Nephron (organoid): ENCODE results near the gene PPFIBP1.
A peak's percentile ranks its signal among the peaks of the same experiment; 100 is the strongest.

ENCODE experiments used
- H3K27ac Mint-ChIP-seq, 3 experiments: 2 replicates each; pipeline ENCODE4 v1.8.0; 2020; ENCODE audit warnings: mixed read lengths in 3 of 3, mild to moderate bottlenecking in 2 of 3, moderate library complexity in 1 of 3
- H3K27me3 Mint-ChIP-seq: 2 replicates; pipeline ENCODE4 v1.8.0; 2021; ENCODE audit warnings: low read depth, mild to moderate bottlenecking, moderate library complexity, mixed read lengths
- H3K36me3 Mint-ChIP-seq: 2 replicates; pipeline ENCODE4 v1.8.0; 2020; ENCODE audit warnings: low read depth, mixed read lengths
- H3K4me1 Mint-ChIP-seq: 2 replicates; pipeline ENCODE4 v1.8.0; 2020; ENCODE audit warnings: mixed read lengths
- H3K4me3 Mint-ChIP-seq, 3 experiments: 2 replicates each; pipeline ENCODE4 v1.8.0; 2020; ENCODE audit warnings: mild to moderate bottlenecking in 3 of 3, mixed read lengths in 3 of 3, moderate library complexity in 2 of 3
- H3K9me3 Mint-ChIP-seq: 2 replicates; pipeline ENCODE4 v1.8.0; 2020; ENCODE audit warnings: mixed read lengths
- CTCF ChIP-seq, 3 experiments: fragments of 200-600 bp; sonication (generic); IDR thresholded peaks; one replicate each; pipeline ENCODE4 v1.5.0; 2021; ENCODE audit warnings: antibody characterized with exemption in 3 of 3; ENCODE audit not compliant: unreplicated experiment in 3 of 3

The PPFIBP1 gene

GRCh38 chr12:27696864-27697564 lies 173.0 kb downstream of the PPFIBP1 start:
- Mint-ChIP-seq H3K9me3 (no peaks in the 10 kb centered on the region), H3K36me3 (peaks cover 30% of the 10 kb centered on the region)

GRCh38 chr12:27703720-27704452 lies 179.9 kb downstream of the PPFIBP1 start:
- no peaks in the 10 kb centered on the region for H3K27me3 Mint-ChIP-seq
- H3K27ac Mint-ChIP-seq = no peak overlapping the region
- no peaks in the 10 kb centered on the region for H3K4me1 Mint-ChIP-seq
- peak; percentile 72 to 86 (median 79) for TF ChIP-seq CTCF (IDR thresholded peaks at IDR 0.05; ENCODE audit: unreplicated experiment in 3 of 3)
- no peak overlapping the region for H3K4me3 Mint-ChIP-seq
- H3K36me3 Mint-ChIP-seq = no peaks in the 10 kb centered on the region
- no peaks in the 10 kb centered on the region for H3K9me3 Mint-ChIP-seq

More at GRCh38 chr12:27696864-27697564, 173.0 kb downstream of the PPFIBP1 start:
- Mint-ChIP-seq H3K4me1 (no peaks in the 10 kb centered on the region), H3K27ac (no peak overlapping the region), H3K27me3 (no peaks in the 10 kb centered on the region), H3K4me3 (no peak overlapping the region)
- no peak for TF ChIP-seq CTCF (IDR thresholded peaks at IDR 0.05; ENCODE audit: unreplicated experiment in 3 of 3)

- no peaks in the 10 kb centered on the region for H3K36me3 Mint-ChIP-seq
- no peaks in the 10 kb centered on the region for H3K27me3 Mint-ChIP-seq
- no peaks in the 10 kb centered on the region for H3K9me3 Mint-ChIP-seq
- H3K27ac Mint-ChIP-seq = no peak overlapping the region
- peaks cover 3% of the 10 kb centered on the region for H3K4me1 Mint-ChIP-seq
- TF ChIP-seq CTCF (IDR thresholded peaks at IDR 0.05; ENCODE audit: unreplicated experiment in 3 of 3) = no peak
- H3K4me3 Mint-ChIP-seq = no peak overlapping the region
Observed at GRCh38 chr12:27705263-27705662, 181.3 kb downstream of the PPFIBP1 start.

- Mint-ChIP-seq H3K27me3 (no peaks in the 10 kb centered on the region), H3K4me3 (peak overlapping the region in 2 of 3 experiments; percentile 15 to 21), H3K9me3 (no peaks in the 10 kb centered on the region), H3K36me3 (peaks cover under 1% of the 10 kb centered on the region), H3K4me1 (peaks cover 18% of the 10 kb centered on the region), H3K27ac (no peak overlapping the region)
- no peak for TF ChIP-seq CTCF (IDR thresholded peaks at IDR 0.05; ENCODE audit: unreplicated experiment in 3 of 3)
Observed at GRCh38 chr12:27707216-27707615, 183.2 kb downstream of the PPFIBP1 start.

- no peaks in the 10 kb centered on the region for H3K9me3 Mint-ChIP-seq
- H3K4me1 Mint-ChIP-seq = peaks cover 25% of the 10 kb centered on the region
- no peak for TF ChIP-seq CTCF (IDR thresholded peaks at IDR 0.05; ENCODE audit: unreplicated experiment in 3 of 3)
- H3K36me3 Mint-ChIP-seq = peaks cover 18% of the 10 kb centered on the region
- H3K27ac Mint-ChIP-seq = no peak overlapping the region
- H3K4me3 Mint-ChIP-seq = peak overlapping the region in 2 of 3 experiments; percentile 59 to 64
- H3K27me3 Mint-ChIP-seq = no peaks in the 10 kb centered on the region
Observed at GRCh38 chr12:27709212-27709931, 185.4 kb downstream of the PPFIBP1 start.
